M059J (cell line): ENCODE measurements around the gene ZNF428. TPM values are rescaled to one million over a fixed set of nuclear protein-coding genes. Genes with fewer than 3 reads are reported as not detected.

Source experiments
- DNase-seq: peaks from one replicate; pipeline ENCODE4 v3.0.0-alpha.2; 2012; ENCODE audit warnings: low read depth
- total RNA-seq: library from RNA; depleted of rRNA; stranded (reverse); fragments of >200 nt; shearing (Covaris generic); gene quantifications from 2 replicates; pipeline ENCODE4 v1.2.3, GENCODE V29; 2014; rRNA removed

The ZNF428 gene
- total RNA-seq, 1 experiment from 2014 or later = 36.2 TPM

- DNase-seq = no peak
These were observed 57.2 kb downstream of the ZNF428 start for GRCh38 chr19:43562226-43562697.

- no peak for DNase-seq
These were observed 58.1 kb downstream of the ZNF428 start for GRCh38 chr19:43561139-43561970.

DNA sequence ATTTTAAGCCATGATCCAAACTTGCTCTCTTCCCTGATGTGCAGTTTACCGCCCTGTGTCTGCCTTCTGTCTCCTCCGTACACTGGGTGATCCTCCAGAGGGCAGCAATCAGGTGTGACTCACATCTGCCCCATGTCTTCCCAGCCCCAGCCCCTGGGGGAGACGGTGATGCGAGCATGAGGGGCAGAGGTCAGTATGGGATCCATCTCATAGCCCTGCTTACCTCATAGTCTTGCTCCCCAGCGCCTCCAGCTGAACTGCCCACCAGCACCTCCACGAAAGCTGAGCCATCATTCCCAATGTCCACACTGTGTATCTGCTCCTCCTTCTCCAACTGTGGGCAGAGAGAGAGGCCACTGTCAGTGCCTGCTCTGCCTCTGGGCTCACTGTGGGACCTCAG, 58.7 kb downstream of the ZNF428 start:
- peak; percentile 55 for DNase-seq

Other genes starting within 250 kb of the ZNF428 start
- not detected in 2 replicates for gene TEX101, start 204.7 kb downstream of the ZNF428 start, total RNA-seq
- gene LYPD3, start 154.0 kb downstream of the ZNF428 start, total RNA-seq = 0.27 and 0.34 TPM in 2 replicates
- 3.7 and 8.6 TPM in 2 replicates for gene PHLDB3, start 114.9 kb downstream of the ZNF428 start, total RNA-seq
- gene ETHE1, start 92.4 kb downstream of the ZNF428 start, total RNA-seq = 28.3 and 29.3 TPM in 2 replicates
- gene ZNF575, start 86.4 kb downstream of the ZNF428 start, total RNA-seq = not detected in 2 replicates
- 54.1 and 57.1 TPM in 2 replicates for gene XRCC1, start 44.1 kb downstream of the ZNF428 start, total RNA-seq
- 0.91 and 2.5 TPM in 2 replicates for gene PINLYP, start 43.8 kb downstream of the ZNF428 start, total RNA-seq
- gene IRGQ, start 23.5 kb downstream of the ZNF428 start, total RNA-seq = 16.2 and 26.6 TPM in 2 replicates
- gene ZNF576, start 23.0 kb downstream of the ZNF428 start, total RNA-seq = 15.5 and 16.3 TPM in 2 replicates
- 0.05 and 0.30 TPM in 2 replicates for gene SRRM5, start 7.5 kb downstream of the ZNF428 start, total RNA-seq
- 1.5 and 4.0 TPM in 2 replicates for gene CADM4, start 20.2 kb upstream of the ZNF428 start, total RNA-seq
- 92.1 and 117 TPM in 2 replicates for gene PLAUR, start 50.5 kb upstream of the ZNF428 start, total RNA-seq
- gene IRGC, start 96.4 kb upstream of the ZNF428 start, total RNA-seq = not detected in 2 replicates
- 16.0 and 24.0 TPM in 2 replicates for gene SMG9, start 135.3 kb upstream of the ZNF428 start, total RNA-seq
- gene KCNN4, start 161.3 kb upstream of the ZNF428 start, total RNA-seq = 20.6 and 30.3 TPM in 2 replicates
- gene LYPD5, start 182.8 kb upstream of the ZNF428 start, total RNA-seq = 2.1 and 5.5 TPM in 2 replicates
- 4.2 and 5.6 TPM in 2 replicates for gene ZNF283, start 207.7 kb upstream of the ZNF428 start, total RNA-seq